HUES64 (cell line): ENCODE results near the gene WARS2.
"Not testable (repeated sequence)": the region's sequence is repeated elsewhere in the genome, so short reads cannot be mapped to it uniquely, and the experiment has no call there.

ENCODE experiments used
- H3K27ac ChIP-seq: 2 replicates; pipeline ENCODE4 v1.7.0; 2013; ENCODE audit warnings: low read depth, low read length, inconsistent platforms
- H3K27me3 ChIP-seq: 2 replicates; pipeline ENCODE4 v1.6.1; 2013; ENCODE audit warnings: mild to moderate bottlenecking, low read length; ENCODE audit not compliant: insufficient read depth
- H3K36me3 ChIP-seq: 2 replicates; pipeline ENCODE4 v1.6.1; 2013; ENCODE audit warnings: mild to moderate bottlenecking, low read length; ENCODE audit not compliant: insufficient read depth
- H3K4me1 ChIP-seq: 2 replicates; pipeline ENCODE4 v1.6.1; 2013; ENCODE audit warnings: mild to moderate bottlenecking, low read length, moderate library complexity; ENCODE audit not compliant: insufficient read depth
- H3K4me3 ChIP-seq: 2 replicates; pipeline ENCODE4 v1.5.1; 2013; ENCODE audit warnings: mild to moderate bottlenecking, low read length, moderate library complexity
- H3K9ac ChIP-seq: 2 replicates; pipeline ENCODE4 v1.6.1; 2013; ENCODE audit warnings: mild to moderate bottlenecking, low read depth, low read length
- H3K9me3 ChIP-seq: 2 replicates; pipeline ENCODE4 v1.6.1; 2013; ENCODE audit warnings: low read depth, low read length; ENCODE audit not compliant: insufficient read depth
- WGBS: fragments of 150-250, 120-280 bp; methylation state at CpG from one replicate; pipeline ENCODE4 v1.1.7; 2013; ENCODE audit warnings: missing lambda C conversion rate; 5-methylcytosine and 5-hydroxymethylcytosine counted together

The WARS2 gene

GRCh38 chr1:119160409-119160808, 20.0 kb upstream of the WARS2 start:
- Histone ChIP-seq H3K27ac (no peak overlapping the region), H3K4me1 (no peaks in the 10 kb centered on the region)
- WGBS, result 93% methylated on average over 2 of the region's 2 CpGs

GRCh38 chr1:119159966-119160365, 19.5 kb upstream of the WARS2 start:
- no peak overlapping the region for H3K9ac ChIP-seq
- no peaks in the 10 kb centered on the region for H3K4me1 ChIP-seq
- H3K36me3 ChIP-seq, result peaks cover 27% of the 10 kb centered on the region
- no peak overlapping the region for H3K4me3 ChIP-seq
- H3K27me3 ChIP-seq, result no peaks in the 10 kb centered on the region
- WGBS, result 93% methylated on average over 2 of the region's 2 CpGs
- peaks cover 9% of the 10 kb centered on the region for H3K9me3 ChIP-seq
- H3K27ac ChIP-seq, result no peak overlapping the region

More at GRCh38 chr1:119160409-119160808, 20.0 kb upstream of the WARS2 start:
- H3K9me3 ChIP-seq, result peaks cover 9% of the 10 kb centered on the region
- no peak overlapping the region for H3K9ac ChIP-seq
- H3K36me3 ChIP-seq, result peaks cover 27% of the 10 kb centered on the region
- H3K27me3 ChIP-seq, result no peaks in the 10 kb centered on the region
- no peak overlapping the region for H3K4me3 ChIP-seq

DNA sequence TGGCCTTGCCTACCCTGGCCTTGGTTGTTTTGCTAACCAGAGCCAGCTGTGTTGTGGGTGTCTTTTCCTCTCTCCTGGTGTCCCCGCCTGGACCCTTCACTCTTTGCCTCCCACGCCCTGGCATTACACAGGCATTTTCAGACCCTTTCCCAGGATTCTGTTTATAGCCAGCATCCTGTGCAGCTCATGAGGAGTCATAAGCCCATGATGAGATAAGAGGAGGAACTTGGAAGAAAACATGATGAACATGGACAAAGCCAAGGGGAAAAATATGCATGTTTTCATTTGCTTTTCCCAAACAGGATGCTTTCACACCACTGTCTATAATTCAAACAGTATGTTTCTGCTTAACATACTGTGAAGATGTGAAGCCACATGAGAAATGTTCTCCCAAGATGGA, 18.7 kb upstream of the WARS2 start:
- H3K9me3 ChIP-seq, result peaks cover 9% of the 10 kb centered on the region
- no peak overlapping the region for H3K4me3 ChIP-seq
- no peaks in the 10 kb centered on the region for H3K27me3 ChIP-seq
- H3K36me3 ChIP-seq, result peaks cover 27% of the 10 kb centered on the region
- H3K4me1 ChIP-seq, result no peaks in the 10 kb centered on the region
- 97% methylated on average over 2 of the region's 2 CpGs for WGBS
- H3K27ac ChIP-seq, result no peak overlapping the region
- H3K9ac ChIP-seq, result no peak overlapping the region

DNA sequence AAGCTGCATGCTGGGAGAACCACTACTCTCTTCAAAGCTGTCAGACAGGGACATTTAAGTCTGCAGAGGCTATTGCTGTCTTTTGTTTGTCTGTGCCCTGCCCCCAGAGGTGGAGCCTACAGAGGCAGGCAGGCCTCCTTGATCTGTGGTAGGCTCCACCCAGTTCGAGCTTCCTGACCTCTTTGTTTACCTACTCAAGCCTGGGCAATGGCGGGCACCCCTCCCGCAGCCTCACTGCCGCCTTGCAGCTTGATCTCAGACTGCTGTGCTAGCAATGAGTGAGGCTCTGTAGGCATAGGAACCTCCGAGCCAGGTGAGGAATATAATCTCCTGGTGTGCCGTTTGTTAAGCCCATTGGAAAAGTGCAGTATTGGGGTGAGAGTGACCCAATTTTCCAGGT, 16.3 kb upstream of the WARS2 start:
- H3K4me1 ChIP-seq, H3K9me3 ChIP-seq, H3K27ac ChIP-seq, H3K4me3 ChIP-seq, H3K9ac ChIP-seq, H3K27me3 ChIP-seq: not testable (repeated sequence)
- H3K36me3 ChIP-seq, result peaks cover 20% of the 10 kb centered on the region
- 87% methylated on average over 6 of the region's 6 CpGs for WGBS

DNA sequence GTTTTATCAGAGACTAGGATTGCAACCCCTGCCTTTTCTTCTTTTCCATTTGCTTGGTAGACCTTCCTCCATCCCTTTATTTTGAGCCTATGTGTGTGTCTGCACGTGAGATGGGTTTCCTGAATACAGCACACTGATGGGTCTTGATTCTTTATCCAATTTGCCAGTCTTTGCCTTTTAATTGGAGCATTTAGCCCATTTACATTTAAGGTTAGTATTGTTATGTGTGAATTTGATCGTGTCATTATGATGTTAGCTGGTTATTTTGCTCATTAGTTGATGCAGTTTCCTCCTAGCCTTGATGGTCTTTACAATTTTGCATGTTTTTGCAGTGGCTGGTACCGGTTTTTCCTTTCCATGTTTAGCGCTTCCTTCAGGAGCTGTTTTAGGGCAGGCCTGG, 14.6 kb upstream of the WARS2 start:
- H3K27ac ChIP-seq, H3K27me3 ChIP-seq, H3K9me3 ChIP-seq, H3K4me1 ChIP-seq, H3K9ac ChIP-seq, H3K4me3 ChIP-seq: not testable (repeated sequence)
- WGBS, result 96% methylated on average over 4 of the region's 4 CpGs
- H3K36me3 ChIP-seq, result peaks cover 20% of the 10 kb centered on the region

DNA sequence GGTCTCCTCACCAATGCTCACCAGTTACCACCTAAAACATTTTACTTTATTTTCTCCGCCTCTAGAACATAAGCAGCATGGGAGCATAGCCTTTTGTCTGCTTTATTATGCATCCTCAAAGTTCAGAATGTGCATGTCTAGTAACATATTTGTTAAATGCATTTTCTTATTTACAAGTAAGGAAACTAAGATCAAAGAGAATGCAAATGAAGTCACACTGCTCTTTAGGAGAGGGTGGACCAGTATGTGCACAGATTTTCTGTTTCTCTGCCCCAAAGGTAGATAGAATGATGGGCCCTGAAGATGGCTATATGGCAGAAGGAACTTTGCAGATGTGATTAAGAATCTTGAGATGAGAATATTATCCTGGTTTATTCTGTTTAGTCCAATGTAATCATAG, 9.7 kb upstream of the WARS2 start:
- no peak overlapping the region for H3K9ac ChIP-seq
- H3K27ac ChIP-seq, result no peak overlapping the region
- 87% methylated on average over 1 of the region's 1 CpG for WGBS
- no peaks in the 10 kb centered on the region for H3K27me3 ChIP-seq
- H3K4me1 ChIP-seq, result no peaks in the 10 kb centered on the region; the same call in 1 of the 2 replicates
- peaks cover 7% of the 10 kb centered on the region; the same call in 1 of the 2 replicates for H3K36me3 ChIP-seq
- H3K4me3 ChIP-seq, result no peak overlapping the region
- H3K9me3 ChIP-seq, result no peaks in the 10 kb centered on the region

DNA sequence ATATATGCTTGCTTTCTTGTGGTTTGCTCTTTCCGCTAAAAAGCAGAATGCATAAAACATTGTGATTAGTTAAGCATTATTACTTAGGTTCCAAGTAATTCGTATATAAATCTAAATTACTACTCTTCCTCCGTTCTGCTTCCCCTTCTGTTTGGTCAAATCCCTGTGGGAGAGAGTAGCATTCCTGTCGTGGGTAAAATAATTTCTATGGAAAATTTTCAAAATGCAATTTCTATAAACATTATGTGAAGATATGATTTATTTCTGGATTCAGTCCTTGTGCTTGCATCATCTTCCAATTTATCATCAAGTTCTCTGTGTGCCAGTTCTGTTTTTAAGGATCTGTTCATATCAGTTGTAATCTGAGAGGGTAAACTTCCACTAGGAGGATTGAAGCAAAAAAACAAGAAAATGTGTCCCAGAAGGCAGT, 7.2 kb upstream of the WARS2 start:
- Histone ChIP-seq H3K36me3 (peaks cover 7% of the 10 kb centered on the region; the same call in 1 of the 2 replicates), H3K27ac (no peak overlapping the region), H3K4me3 (no peak overlapping the region), H3K9me3 (no peaks in the 10 kb centered on the region), H3K9ac (no peak overlapping the region), H3K4me1 (no peaks in the 10 kb centered on the region; the same call in 1 of the 2 replicates), H3K27me3 (no peaks in the 10 kb centered on the region)
- WGBS, result no CpG with 5 or more reads among the region's 4 CpGs

DNA sequence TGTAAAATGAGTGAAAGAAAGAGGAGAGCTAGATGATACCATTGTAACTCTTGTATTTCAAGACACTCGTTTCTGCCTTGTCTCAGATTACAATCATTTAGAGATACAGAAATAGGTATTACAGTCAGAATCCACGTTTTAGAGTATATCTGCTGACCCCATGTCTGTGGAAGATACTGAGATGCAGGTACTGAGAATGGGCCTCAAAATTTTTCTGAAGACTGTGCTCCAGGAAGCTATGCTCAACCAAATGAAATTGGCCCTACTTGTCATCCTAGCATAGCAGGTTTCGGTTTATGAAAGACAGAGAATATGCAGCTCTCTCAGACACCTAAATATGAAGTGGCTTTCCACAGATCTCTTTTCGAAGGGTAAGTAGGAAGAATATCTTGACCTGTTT, 6.0 kb upstream of the WARS2 start:
- 90% methylated on average over 4 of the region's 4 CpGs for WGBS
- H3K4me3 ChIP-seq, result no peak overlapping the region
- H3K4me1 ChIP-seq, result no peaks in the 10 kb centered on the region; the same call in 1 of the 2 replicates
- H3K9ac ChIP-seq, result no peak overlapping the region
- H3K36me3 ChIP-seq, result peaks cover 7% of the 10 kb centered on the region; the same call in 1 of the 2 replicates
- no peaks in the 10 kb centered on the region for H3K9me3 ChIP-seq
- H3K27me3 ChIP-seq, result no peaks in the 10 kb centered on the region
- H3K27ac ChIP-seq, result no peak overlapping the region

DNA sequence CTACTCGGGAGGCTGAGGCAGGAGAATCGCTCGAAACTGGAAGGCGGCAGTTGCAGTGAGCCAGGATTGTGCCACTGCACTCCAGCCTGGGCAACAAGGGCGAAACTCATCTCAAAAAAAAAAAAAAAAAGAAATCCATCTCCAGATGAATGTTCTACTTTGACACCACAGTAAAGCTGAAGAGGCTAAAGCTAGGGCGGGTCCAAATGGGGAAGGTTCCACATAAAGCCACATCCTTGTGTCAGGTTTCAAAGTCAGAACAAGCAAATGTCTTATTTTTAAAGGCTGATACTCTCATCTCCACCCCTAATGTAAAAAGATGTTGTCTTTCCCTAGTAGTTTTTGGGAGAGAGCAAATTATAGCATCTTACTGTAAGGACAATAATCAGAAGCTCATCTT, 4.4 kb upstream of the WARS2 start:
- no peak overlapping the region for H3K4me3 ChIP-seq
- H3K27me3 ChIP-seq, result no peaks in the 10 kb centered on the region
- H3K9me3 ChIP-seq, result no peaks in the 10 kb centered on the region
- WGBS, result 98% methylated on average over 6 of the region's 6 CpGs
- H3K9ac ChIP-seq, result no peak overlapping the region
- H3K36me3 ChIP-seq, result peaks cover 7% of the 10 kb centered on the region; the same call in 1 of the 2 replicates
- H3K4me1 ChIP-seq, result peaks cover 3% of the 10 kb centered on the region; the same call in 1 of the 2 replicates
- no peak overlapping the region for H3K27ac ChIP-seq

DNA sequence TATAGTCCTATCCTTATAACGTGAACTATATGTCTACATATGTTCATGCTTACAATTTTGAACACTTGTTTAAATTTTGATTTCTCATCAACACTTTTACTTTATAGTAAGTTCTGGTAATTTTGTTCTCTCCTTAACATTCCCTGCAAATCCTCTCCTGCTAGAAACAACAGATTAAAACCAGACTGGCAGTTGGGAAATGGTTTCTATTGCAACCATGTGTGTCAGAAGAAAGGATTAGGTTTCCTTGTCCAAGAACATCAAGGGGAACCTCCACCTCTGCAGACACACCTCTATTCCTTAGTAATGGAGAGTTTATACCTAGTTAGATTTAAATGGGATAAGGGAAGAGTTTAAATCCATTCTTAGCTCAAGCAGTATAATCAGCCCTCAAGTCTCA, 3.3 kb upstream of the WARS2 start:
- Histone ChIP-seq H3K9ac (no peak overlapping the region), H3K36me3 (peaks cover 7% of the 10 kb centered on the region; the same call in 1 of the 2 replicates), H3K4me3 (no peak overlapping the region), H3K27ac (no peak overlapping the region), H3K4me1 (peaks cover 11% of the 10 kb centered on the region), H3K9me3 (no peaks in the 10 kb centered on the region), H3K27me3 (no peaks in the 10 kb centered on the region)
- no CpG with 5 or more reads among the region's 1 CpG for WGBS

- no peaks in the 10 kb centered on the region for H3K36me3 ChIP-seq
- peaks cover 11% of the 10 kb centered on the region for H3K4me1 ChIP-seq
- H3K9me3 ChIP-seq, result no peaks in the 10 kb centered on the region
- H3K27ac ChIP-seq, result no peak overlapping the region
- H3K4me3 ChIP-seq, result peak overlapping the region; percentile 82
- peak overlapping the region; percentile 89; the same call in 1 of the 2 replicates for H3K9ac ChIP-seq
- no peaks in the 10 kb centered on the region for H3K27me3 ChIP-seq
- no CpG with 5 or more reads among the region's 1 CpG for WGBS
These were observed 1.2 kb upstream of the WARS2 start for GRCh38 chr1:119141660-119142059.

GRCh38 chr1:119141020-119141424, 569 bp upstream of the WARS2 start:
- peaks cover 11% of the 10 kb centered on the region for H3K4me1 ChIP-seq
- 64% methylated on average over 11 of the region's 11 CpGs for WGBS
- no peaks in the 10 kb centered on the region for H3K27me3 ChIP-seq
- H3K4me3 ChIP-seq, result peak overlapping the region; percentile 82
- H3K9me3 ChIP-seq, result no peaks in the 10 kb centered on the region
- H3K36me3 ChIP-seq, result no peaks in the 10 kb centered on the region
- peak overlapping the region; percentile 86 for H3K27ac ChIP-seq
- peak overlapping the region; percentile 89 for H3K9ac ChIP-seq
